Measurements from ENCODE around the gene ZNF549. TPM values are rescaled to one million over a fixed set of nuclear protein-coding genes. Genes with fewer than 3 reads are reported as not detected.
A peak's percentile ranks its signal among the peaks of the same experiment; 100 is the strongest.

Gene ZNF549
- total RNA-seq, 1 experiment from 2014 or later: not detected

DNA sequence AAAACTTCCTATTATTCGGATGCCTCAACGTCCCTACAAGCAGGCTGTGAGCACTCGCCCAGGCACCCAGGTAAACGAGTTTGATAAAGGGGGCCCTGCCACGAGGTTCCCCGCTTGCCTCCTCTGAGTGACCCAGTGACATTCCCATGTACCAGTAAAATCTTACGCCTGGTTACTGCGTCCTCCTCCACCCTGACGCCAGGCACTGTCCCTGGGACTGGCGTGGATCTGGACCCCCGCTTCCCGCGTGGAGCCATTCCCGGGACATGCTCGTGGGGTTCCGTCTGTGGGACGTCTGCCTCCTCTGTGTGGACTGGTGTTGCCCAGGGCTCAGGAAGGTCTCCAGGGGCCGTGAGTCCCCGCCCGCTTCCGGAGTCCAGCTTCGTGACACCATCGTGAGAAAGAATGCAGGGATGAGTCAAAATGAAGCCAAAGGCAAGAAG is 32.9 kb downstream of the ZNF549 start:
- TF ChIP-seq, protein P1, sequence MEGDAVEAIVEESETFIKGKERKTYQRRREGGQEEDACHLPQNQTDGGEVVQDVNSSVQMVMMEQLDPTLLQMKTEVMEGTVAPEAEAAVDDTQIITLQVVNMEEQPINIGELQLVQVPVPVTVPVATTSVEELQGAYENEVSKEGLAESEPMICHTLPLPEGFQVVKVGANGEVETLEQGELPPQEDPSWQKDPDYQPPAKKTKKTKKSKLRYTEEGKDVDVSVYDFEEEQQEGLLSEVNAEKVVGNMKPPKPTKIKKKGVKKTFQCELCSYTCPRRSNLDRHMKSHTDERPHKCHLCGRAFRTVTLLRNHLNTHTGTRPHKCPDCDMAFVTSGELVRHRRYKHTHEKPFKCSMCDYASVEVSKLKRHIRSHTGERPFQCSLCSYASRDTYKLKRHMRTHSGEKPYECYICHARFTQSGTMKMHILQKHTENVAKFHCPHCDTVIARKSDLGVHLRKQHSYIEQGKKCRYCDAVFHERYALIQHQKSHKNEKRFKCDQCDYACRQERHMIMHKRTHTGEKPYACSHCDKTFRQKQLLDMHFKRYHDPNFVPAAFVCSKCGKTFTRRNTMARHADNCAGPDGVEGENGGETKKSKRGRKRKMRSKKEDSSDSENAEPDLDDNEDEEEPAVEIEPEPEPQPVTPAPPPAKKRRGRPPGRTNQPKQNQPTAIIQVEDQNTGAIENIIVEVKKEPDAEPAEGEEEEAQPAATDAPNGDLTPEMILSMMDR (IDR thresholded peaks at IDR 0.05 in 2 of 3, conservative IDR thresholded peaks at IDR 0.05 in 1 of 3; ENCODE audit: borderline replicate concordance in 1 of 3, insufficient read depth in 1 of 3, low read depth in 2 of 3, low read length in 2 of 3): no peak
- TF ChIP-seq EZH2phosphoT487 (IDR thresholded peaks at IDR 0.05; ENCODE audit: borderline replicate concordance): no peak
- TF ChIP-seq POLR2A (IDR thresholded peaks at IDR 0.05; ENCODE audit: borderline replicate concordance, extremely low read depth, insufficient read depth, insufficient read length): no peak
- TF ChIP-seq, protein P2, sequence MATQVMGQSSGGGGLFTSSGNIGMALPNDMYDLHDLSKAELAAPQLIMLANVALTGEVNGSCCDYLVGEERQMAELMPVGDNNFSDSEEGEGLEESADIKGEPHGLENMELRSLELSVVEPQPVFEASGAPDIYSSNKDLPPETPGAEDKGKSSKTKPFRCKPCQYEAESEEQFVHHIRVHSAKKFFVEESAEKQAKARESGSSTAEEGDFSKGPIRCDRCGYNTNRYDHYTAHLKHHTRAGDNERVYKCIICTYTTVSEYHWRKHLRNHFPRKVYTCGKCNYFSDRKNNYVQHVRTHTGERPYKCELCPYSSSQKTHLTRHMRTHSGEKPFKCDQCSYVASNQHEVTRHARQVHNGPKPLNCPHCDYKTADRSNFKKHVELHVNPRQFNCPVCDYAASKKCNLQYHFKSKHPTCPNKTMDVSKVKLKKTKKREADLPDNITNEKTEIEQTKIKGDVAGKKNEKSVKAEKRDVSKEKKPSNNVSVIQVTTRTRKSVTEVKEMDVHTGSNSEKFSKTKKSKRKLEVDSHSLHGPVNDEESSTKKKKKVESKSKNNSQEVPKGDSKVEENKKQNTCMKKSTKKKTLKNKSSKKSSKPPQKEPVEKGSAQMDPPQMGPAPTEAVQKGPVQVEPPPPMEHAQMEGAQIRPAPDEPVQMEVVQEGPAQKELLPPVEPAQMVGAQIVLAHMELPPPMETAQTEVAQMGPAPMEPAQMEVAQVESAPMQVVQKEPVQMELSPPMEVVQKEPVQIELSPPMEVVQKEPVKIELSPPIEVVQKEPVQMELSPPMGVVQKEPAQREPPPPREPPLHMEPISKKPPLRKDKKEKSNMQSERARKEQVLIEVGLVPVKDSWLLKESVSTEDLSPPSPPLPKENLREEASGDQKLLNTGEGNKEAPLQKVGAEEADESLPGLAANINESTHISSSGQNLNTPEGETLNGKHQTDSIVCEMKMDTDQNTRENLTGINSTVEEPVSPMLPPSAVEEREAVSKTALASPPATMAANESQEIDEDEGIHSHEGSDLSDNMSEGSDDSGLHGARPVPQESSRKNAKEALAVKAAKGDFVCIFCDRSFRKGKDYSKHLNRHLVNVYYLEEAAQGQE (IDR thresholded peaks at IDR 0.05; ENCODE audit: low read depth): no peak
- no peak for TF ChIP-seq ZNF274 (IDR thresholded peaks at IDR 0.05; ENCODE audit: low read depth, low read length)
- TF ChIP-seq ELF1 (IDR thresholded peaks at IDR 0.05; ENCODE audit: borderline replicate concordance, low read depth): no peak
- TF ChIP-seq, protein P3, sequence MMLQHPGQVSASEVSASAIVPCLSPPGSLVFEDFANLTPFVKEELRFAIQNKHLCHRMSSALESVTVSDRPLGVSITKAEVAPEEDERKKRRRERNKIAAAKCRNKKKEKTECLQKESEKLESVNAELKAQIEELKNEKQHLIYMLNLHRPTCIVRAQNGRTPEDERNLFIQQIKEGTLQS (IDR thresholded peaks at IDR 0.05): no peak
- no peak for TF ChIP-seq EZH2 (IDR thresholded peaks at IDR 0.05)
- no peak for TF ChIP-seq SP1 (IDR thresholded peaks at IDR 0.05; ENCODE audit: low read depth)
- no peak for TF ChIP-seq CEBPB (IDR thresholded peaks at IDR 0.05; ENCODE audit: low read depth)
- TF ChIP-seq RAD21 (IDR thresholded peaks at IDR 0.05; ENCODE audit: low read depth): no peak
- no peak for TF ChIP-seq POLR2AphosphoS5 (IDR thresholded peaks at IDR 0.05; ENCODE audit: low read depth, low read length)
- TF ChIP-seq JUND (IDR thresholded peaks at IDR 0.05): no peak
- TF ChIP-seq SRF (IDR thresholded peaks at IDR 0.05; ENCODE audit: low read depth): no peak
- no peak for TF ChIP-seq CBX3 (IDR thresholded peaks at IDR 0.05; ENCODE audit: low read depth)
- TF ChIP-seq, protein P4, sequence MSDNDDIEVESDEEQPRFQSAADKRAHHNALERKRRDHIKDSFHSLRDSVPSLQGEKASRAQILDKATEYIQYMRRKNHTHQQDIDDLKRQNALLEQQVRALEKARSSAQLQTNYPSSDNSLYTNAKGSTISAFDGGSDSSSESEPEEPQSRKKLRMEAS (IDR thresholded peaks at IDR 0.05): no peak
- no peak for TF ChIP-seq EGR1 (IDR thresholded peaks at IDR 0.05; ENCODE audit: low read depth)
- TF ChIP-seq SIN3A (IDR thresholded peaks at IDR 0.05; ENCODE audit: low read depth): no peak
- TF ChIP-seq FOSL1 (IDR thresholded peaks at IDR 0.05; ENCODE audit: low read depth): no peak
- Histone ChIP-seq H3K27ac (ENCODE audit: low read depth, low read length) (no peak overlapping the region), H3K36me3 (ENCODE audit: control insufficient read depth in 1 of 2, insufficient read depth in 2 of 2, low read length in 2 of 2) (no peaks in the 10 kb centered on the region), H3K9me3 (ENCODE audit: control insufficient read depth in 1 of 2, insufficient read depth in 1 of 2, low read depth in 1 of 2, low read length in 2 of 2) (peaks cover 8 to 29% of the 10 kb centered on the region in 2 experiments; a peak in 2 of 4 replicates), H3K79me2 (ENCODE audit: insufficient read depth, low read length) (no peaks in the 10 kb centered on the region), H4K20me1 (ENCODE audit: insufficient read depth) (no peaks in the 10 kb centered on the region), H3K4me2 (ENCODE audit: low read length) (peak overlapping the region; percentile 61; the same call in 1 of the 2 replicates), H3K4me3 (replicated peaks in 1 of 2; ENCODE audit: low read depth in 1 of 2, low read length in 2 of 2) (peak overlapping the region in 1 of 2 experiments; percentile 55; a peak in 2 of 4 replicates), H3K9ac (ENCODE audit: low read length) (no peak overlapping the region), H2AFZ (ENCODE audit: low read depth, low read length, poor library complexity, severe bottlenecking) (no peak overlapping the region), H3K27me3 (ENCODE audit: insufficient read depth, low read length) (no peaks in the 10 kb centered on the region), H3K4me1 (ENCODE audit: control insufficient read depth in 1 of 2, insufficient read depth in 2 of 2, low read length in 2 of 2) (no peaks in the 10 kb centered on the region), H3K9me2 (ENCODE audit: insufficient read depth) (no peaks in the 10 kb centered on the region)
- ChIA-PET POLR2A (no interaction called here), RAD21 (ENCODE audit: low non-redundant PET in 1 of 2, low total read pairs in 2 of 2, uncharacterized antibody in 2 of 2, unreplicated experiment in 2 of 2) (no interaction called here), CTCF (no interaction called here)
- intact Hi-C loops (cut with micrococcal nuclease): no loop called here
- DNase-seq (ENCODE audit: low read depth, low spot score) (no peak), ATAC-seq (no peak)
- BruUV-seq (replicated peaks): no TSS peak
